Smooth muscle cell (in vitro differentiated cells): ENCODE measurements around the gene RBMS1. TPM values are rescaled to one million over a fixed set of nuclear protein-coding genes. Genes with fewer than 3 reads are reported as not detected.

Experiments used
- DNase-seq: peaks from one replicate; lab custom pipeline; 2025; ENCODE audit not compliant: unreplicated experiment; lab: John Stamatoyannopoulos, UW
- H2AFZ ChIP-seq: fragments of 200-600 bp; sonication (generic); 2 replicates; pipeline ENCODE4 v1.6.0; 2016; ENCODE audit warnings: antibody characterized with exemption, low read depth, mild to moderate bottlenecking
- H3F3A ChIP-seq: fragments of 200-600 bp; sonication (generic); 2 replicates; pipeline ENCODE4 v1.6.0; 2017; ENCODE audit warnings: antibody characterized with exemption, low read depth
- H3K27ac ChIP-seq: fragments of 200-600 bp; sonication (generic); 2 replicates; pipeline ENCODE4 v1.5.1; 2016; ENCODE audit warnings: low read depth, mild to moderate bottlenecking
- H3K27me3 ChIP-seq: fragments of 200-600 bp; sonication (generic); 2 replicates; pipeline ENCODE4 v1.6.1; 2016; ENCODE audit warnings: low read depth, mild to moderate bottlenecking
- H3K36me3 ChIP-seq: fragments of 200-600 bp; sonication (generic); 2 replicates; pipeline ENCODE4 v1.5.1; 2016; ENCODE audit warnings: low read depth
- H3K4me1 ChIP-seq: fragments of 200-600 bp; sonication (generic); 2 replicates; pipeline ENCODE4 v1.5.1; 2016; ENCODE audit warnings: low read depth
- H3K4me2 ChIP-seq: fragments of 200-600 bp; sonication (generic); 2 replicates; pipeline ENCODE4 v1.6.0; 2016; ENCODE audit warnings: mild to moderate bottlenecking
- H3K4me3 ChIP-seq: fragments of 200-600 bp; sonication (generic); 2 replicates; pipeline ENCODE4 v1.5.1; 2016; ENCODE audit warnings: mild to moderate bottlenecking
- H3K79me2 ChIP-seq: fragments of 200-600 bp; sonication (generic); 2 replicates; pipeline ENCODE4 v1.6.0; 2016; ENCODE audit warnings: low read depth, mild to moderate bottlenecking
- H3K9ac ChIP-seq: fragments of 200-600 bp; sonication (generic); 2 replicates; pipeline ENCODE4 v1.6.0; 2016; ENCODE audit warnings: low read depth
- H3K9me3 ChIP-seq: fragments of 200-600 bp; sonication (generic); replicated peaks from 2 replicates; pipeline ENCODE4 v1.5.1; 2016; ENCODE audit warnings: low read depth
- H4K20me1 ChIP-seq: fragments of 200-600 bp; sonication (generic); 2 replicates; pipeline ENCODE4 v1.6.0; 2016; ENCODE audit warnings: low read depth
- CTCF ChIP-seq: fragments of 200-600 bp; sonication (generic); IDR thresholded peaks from 2 replicates; pipeline ENCODE4 v1.5.1; 2017; ENCODE audit warnings: borderline replicate concordance, mild to moderate bottlenecking, antibody characterized with exemption; ENCODE audit not compliant: insufficient read depth, poor library complexity, severe bottlenecking
- WGBS: methylation state at CpG from one replicate; pipeline ENCODE4 v1.1.7; 2016; ENCODE audit warnings: low lambda C conversion rate; 5-methylcytosine and 5-hydroxymethylcytosine counted together
- polyA plus RNA-seq: library from polyadenylated mRNA; unstranded; fragments of >200 nt; fragmentation: Nextera tagmentation; extraction: Ambion mirVana; gene quantifications from 2 replicates; pipeline ENCODE4 v1.2.1, GENCODE V29; 2016
- total RNA-seq: library from RNA; depleted of rRNA; stranded (reverse); fragments of >200 nt; gene quantifications from 2 replicates; pipeline ENCODE4 v1.2.3, GENCODE V29; 2014

The RBMS1 gene
- total and polyA plus RNA-seq, 2 experiments from 2014 or later = 103 to 160 TPM

DNA sequence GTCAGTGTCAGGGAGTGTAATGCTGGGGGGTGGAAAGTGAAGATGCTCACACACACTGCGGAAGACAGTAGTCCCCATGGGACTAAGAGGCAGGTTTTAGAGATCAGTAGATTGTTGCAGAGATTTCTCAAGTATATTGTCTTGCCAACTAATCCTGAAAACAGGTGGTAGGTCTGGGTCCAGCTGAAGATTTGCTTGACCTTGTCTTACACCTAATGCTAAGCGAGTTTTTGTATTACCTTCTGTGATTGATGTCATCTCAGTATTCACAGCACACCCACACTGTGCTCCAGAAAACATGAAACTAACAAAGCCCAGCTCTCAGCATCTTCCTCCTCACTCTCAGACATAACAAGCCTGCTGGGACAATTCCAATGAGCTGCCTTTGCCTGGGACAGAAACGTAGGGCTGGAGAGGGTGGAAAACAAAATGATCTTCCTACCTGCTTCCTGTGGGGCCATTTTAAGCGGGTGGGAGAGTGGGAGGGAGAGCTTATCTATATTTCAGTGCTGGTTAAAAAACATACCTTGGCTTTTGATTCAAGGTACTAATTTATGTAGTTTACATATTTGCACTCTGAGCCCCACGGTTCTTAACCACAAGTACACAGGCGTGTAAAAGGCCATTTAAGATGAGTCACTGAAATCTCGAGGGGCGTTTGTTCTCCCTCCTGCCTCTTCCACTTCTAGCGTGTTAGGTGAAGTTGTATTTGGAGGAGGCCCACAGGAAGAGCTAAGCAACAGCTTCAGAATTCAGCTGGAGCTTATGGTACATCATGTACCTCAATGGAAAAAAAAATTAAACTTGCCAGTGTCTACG is 23.1 kb upstream of the RBMS1 start:
- no peaks in the 10 kb centered on the region for H3K9me3 ChIP-seq
- no peak overlapping the region for H3K4me3 ChIP-seq
- TF ChIP-seq CTCF = no peak
- peak overlapping the region; percentile 58 for H3K27ac ChIP-seq
- no peaks in the 10 kb centered on the region for H3K36me3 ChIP-seq
- WGBS = 50% methylated on average over 10 of the region's 10 CpGs
- no peaks in the 10 kb centered on the region for H3K4me1 ChIP-seq
- H3K79me2 ChIP-seq = no peaks in the 10 kb centered on the region
- H3K9ac ChIP-seq = no peak overlapping the region
- DNase-seq = no peak
- H2AFZ ChIP-seq = peak overlapping the region; percentile 24
- H3F3A ChIP-seq = no peaks in the 10 kb centered on the region
- H4K20me1 ChIP-seq = no peaks in the 10 kb centered on the region
- no peaks in the 10 kb centered on the region for H3K27me3 ChIP-seq
- H3K4me2 ChIP-seq = peak overlapping the region; percentile 47

GRCh38 chr2:160515120-160515519 is 21.5 kb upstream of the RBMS1 start:
- Histone ChIP-seq H3K27me3 (no peaks in the 10 kb centered on the region), H3K79me2 (no peaks in the 10 kb centered on the region), H3K36me3 (no peaks in the 10 kb centered on the region), H3K4me1 (no peaks in the 10 kb centered on the region), H3K4me3 (no peak overlapping the region), H2AFZ (no peak overlapping the region), H3K4me2 (no peak overlapping the region), H3F3A (peaks cover 7% of the 10 kb centered on the region), H3K9ac (no peak overlapping the region), H4K20me1 (no peaks in the 10 kb centered on the region), H3K9me3 (no peaks in the 10 kb centered on the region), H3K27ac (no peak overlapping the region)
- TF ChIP-seq CTCF = no peak
- no peak for DNase-seq
- WGBS = 77% methylated on average over 1 of the region's 1 CpG

DNA sequence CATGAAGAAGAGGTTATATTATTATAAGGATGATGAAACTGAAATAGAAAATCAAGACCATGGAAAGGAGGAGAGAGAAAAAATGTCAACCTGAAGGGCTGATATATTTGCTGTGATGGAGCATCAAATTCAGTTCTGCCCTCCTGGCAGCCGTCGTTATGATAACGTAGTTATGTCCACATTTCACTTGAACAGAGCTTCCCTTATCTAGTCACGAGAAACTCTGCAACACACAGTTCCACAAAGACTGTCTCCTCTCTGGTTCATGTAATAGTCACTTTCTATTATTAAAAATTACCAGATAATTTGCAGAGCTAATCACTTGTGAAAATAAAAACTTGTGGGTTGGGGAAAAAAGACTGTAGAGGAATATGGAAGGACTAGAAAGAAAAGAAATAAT is 19.5 kb upstream of the RBMS1 start:
- no peaks in the 10 kb centered on the region for H4K20me1 ChIP-seq
- no peak for DNase-seq
- H3K4me2 ChIP-seq = no peak overlapping the region
- H3K79me2 ChIP-seq = no peaks in the 10 kb centered on the region
- H3F3A ChIP-seq = peaks cover 18% of the 10 kb centered on the region
- WGBS = 19% methylated on average over 4 of the region's 4 CpGs
- no peak overlapping the region for H3K27ac ChIP-seq
- H3K4me1 ChIP-seq = no peaks in the 10 kb centered on the region
- no peaks in the 10 kb centered on the region for H3K9me3 ChIP-seq
- no peak overlapping the region for H3K9ac ChIP-seq
- no peaks in the 10 kb centered on the region for H3K36me3 ChIP-seq
- no peak for TF ChIP-seq CTCF
- peak overlapping the region; percentile 64 for H2AFZ ChIP-seq
- H3K4me3 ChIP-seq = no peak overlapping the region
- H3K27me3 ChIP-seq = no peaks in the 10 kb centered on the region

- Histone ChIP-seq H3K9me3 (no peaks in the 10 kb centered on the region), H3F3A (peaks cover 18% of the 10 kb centered on the region), H4K20me1 (no peaks in the 10 kb centered on the region), H3K4me3 (no peak overlapping the region), H3K79me2 (no peaks in the 10 kb centered on the region), H3K27me3 (no peaks in the 10 kb centered on the region), H2AFZ (no peak overlapping the region), H3K36me3 (no peaks in the 10 kb centered on the region), H3K4me1 (no peaks in the 10 kb centered on the region), H3K9ac (no peak overlapping the region), H3K27ac (no peak overlapping the region), H3K4me2 (no peak overlapping the region)
- DNase-seq = no peak
- no peak for TF ChIP-seq CTCF
- WGBS = 79% methylated on average over 4 of the region's 4 CpGs
These were observed 18.9 kb upstream of the RBMS1 start for GRCh38 chr2:160512491-160512890.
